Mesenchymal stem cell (in vitro differentiated cells and primary cell): ENCODE measurements around the gene DCAF12.

Experiments used
- DNase-seq: peaks from one replicate; pipeline ENCODE4 v3.0.0-alpha.2; 2013
- H2AFZ ChIP-seq: one replicate; pipeline ENCODE4 v1.6.1; 2013; ENCODE audit warnings: low read depth, mild to moderate bottlenecking, control low read depth, inconsistent platforms, low read length, moderate library complexity
- H2AK5ac ChIP-seq: 2 replicates; pipeline ENCODE4 v1.6.1; 2013; ENCODE audit warnings: low read length, moderate library complexity, mild to moderate bottlenecking, inconsistent platforms; ENCODE audit not compliant: severe bottlenecking
- H2BK120ac ChIP-seq: one replicate; pipeline ENCODE4 v1.6.1; 2013; ENCODE audit warnings: low read depth, mild to moderate bottlenecking, inconsistent platforms, low read length, moderate library complexity
- H2BK12ac ChIP-seq, 2 experiments: one replicate each; pipeline ENCODE4 v1.6.1; 2013; ENCODE audit warnings: inconsistent platforms in 2 of 2, low read length in 2 of 2, mild to moderate bottlenecking in 2 of 2, moderate library complexity in 2 of 2, control low read depth in 1 of 2
- H2BK15ac ChIP-seq: one replicate; pipeline ENCODE4 v1.6.1; 2013; ENCODE audit warnings: mild to moderate bottlenecking, low read depth, inconsistent platforms; ENCODE audit not compliant: poor library complexity, severe bottlenecking
- H2BK5ac ChIP-seq: 2 replicates; pipeline ENCODE4 v1.6.1; 2013; ENCODE audit warnings: low read depth, mild to moderate bottlenecking, low read length, control low read depth, inconsistent platforms; ENCODE audit not compliant: poor library complexity, severe bottlenecking
- H3K14ac ChIP-seq, 2 experiments: one replicate each; pipeline ENCODE4 v1.6.1; 2013; ENCODE audit warnings: inconsistent platforms in 2 of 2, low read length in 2 of 2, control low read depth in 1 of 2, mild to moderate bottlenecking in 1 of 2, moderate library complexity in 1 of 2
- H3K18ac ChIP-seq, 2 experiments: one replicate each; pipeline ENCODE4 v1.6.1; 2013; ENCODE audit warnings: inconsistent platforms in 2 of 2, low read length in 2 of 2, control low read depth in 1 of 2, low read depth in 1 of 2, mild to moderate bottlenecking in 1 of 2
- H3K23ac ChIP-seq, 2 experiments: one replicate each; pipeline ENCODE4 v1.6.1; 2013; ENCODE audit warnings: inconsistent platforms in 2 of 2, low read length in 2 of 2, mild to moderate bottlenecking in 2 of 2, moderate library complexity in 2 of 2, control low read depth in 1 of 2
- H3K27ac ChIP-seq: 2 replicates; pipeline ENCODE4 v1.5.1; 2013; ENCODE audit warnings: mild to moderate bottlenecking, moderate library complexity, low read length, control low read depth, inconsistent platforms; ENCODE audit not compliant: poor library complexity, severe bottlenecking
- H3K27me3 ChIP-seq, 2 experiments: 2 replicates each; pipeline versions ENCODE4 v1.6.1 to v1.7.0; 2013; ENCODE audit warnings: low read length in 2 of 2, mild to moderate bottlenecking in 2 of 2, moderate library complexity in 2 of 2, control low read depth in 1 of 2, inconsistent platforms in 1 of 2; ENCODE audit not compliant: control insufficient read depth in 1 of 2, insufficient read depth in 1 of 2
- H3K36me3 ChIP-seq, 2 experiments: 2 replicates each; pipeline versions ENCODE4 v1.6.1 to v1.7.0; 2013; ENCODE audit warnings: low read length in 2 of 2, control low read depth in 1 of 2, inconsistent platforms in 1 of 2, low read depth in 1 of 2, mild to moderate bottlenecking in 1 of 2; ENCODE audit not compliant: insufficient read depth in 2 of 2, control insufficient read depth in 1 of 2
- H3K4ac ChIP-seq, 2 experiments: one replicate each; pipeline ENCODE4 v1.6.1; 2013; ENCODE audit warnings: inconsistent platforms in 2 of 2, low read length in 2 of 2, mild to moderate bottlenecking in 2 of 2, moderate library complexity in 2 of 2, control low read depth in 1 of 2, low read depth in 1 of 2
- H3K4me1 ChIP-seq: 2 replicates; pipeline ENCODE4 v1.6.1; 2013; ENCODE audit warnings: low read depth, low read length, control low read depth; ENCODE audit not compliant: control insufficient read depth, insufficient read depth
- H3K4me2 ChIP-seq: 2 replicates; pipeline ENCODE4 v1.6.1; 2013; ENCODE audit warnings: low read length, mild to moderate bottlenecking, inconsistent platforms; ENCODE audit not compliant: poor library complexity, severe bottlenecking
- H3K4me3 ChIP-seq, 2 experiments: 2 replicates each; pipeline versions ENCODE4 v1.5.1 to v1.7.0; 2013; ENCODE audit warnings: low read length in 2 of 2, mild to moderate bottlenecking in 2 of 2, control low read depth in 1 of 2, low read depth in 1 of 2; ENCODE audit not compliant: insufficient read depth in 1 of 2
- H3K79me1 ChIP-seq: replicated peaks from 2 replicates; pipeline ENCODE4 v1.6.1; 2013; ENCODE audit warnings: mild to moderate bottlenecking, control low read depth, low read length, inconsistent platforms; ENCODE audit not compliant: poor library complexity, severe bottlenecking
- H3K9ac ChIP-seq: 2 replicates; pipeline ENCODE4 v1.7.0; 2013; ENCODE audit warnings: mild to moderate bottlenecking, low read length, moderate library complexity
- H3K9me3 ChIP-seq: 2 replicates; pipeline ENCODE4 v1.7.0; 2013; ENCODE audit warnings: mild to moderate bottlenecking, low read length; ENCODE audit not compliant: control insufficient read depth
- H4K8ac ChIP-seq: one replicate; pipeline ENCODE4 v1.6.1; 2013; ENCODE audit warnings: inconsistent platforms, mild to moderate bottlenecking, low read length, moderate library complexity
- H4K91ac ChIP-seq: one replicate; pipeline ENCODE4 v1.6.1; 2013; ENCODE audit warnings: mild to moderate bottlenecking, low read length, inconsistent platforms
- WGBS: methylation state at CpG from one replicate; pipeline ENCODE4 v1.1.7; 2013; ENCODE audit warnings: mixed read lengths; 5-methylcytosine and 5-hydroxymethylcytosine counted together

The DCAF12 gene

DNA sequence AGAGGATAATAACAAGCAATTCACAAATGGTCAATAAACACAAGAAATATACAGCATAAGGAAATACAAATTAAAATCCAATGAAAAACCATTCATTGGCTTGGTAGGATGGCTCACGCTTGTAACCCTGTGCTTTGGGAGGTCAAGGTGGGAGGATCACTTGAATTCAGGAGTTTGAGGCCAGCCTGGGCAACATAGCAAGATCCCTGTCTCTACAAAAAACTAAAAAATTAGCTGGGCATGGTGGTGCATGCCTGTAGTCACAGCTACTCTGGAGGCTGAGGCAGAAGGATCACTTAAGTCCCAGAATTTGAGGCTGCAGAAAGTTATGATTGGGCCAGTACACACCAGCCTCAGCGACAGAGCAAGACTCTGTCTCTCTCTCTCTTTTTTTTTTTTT is 31.4 kb upstream of the DCAF12 start:
- Histone ChIP-seq H2BK12ac (peak overlapping the region in 1 of 2 experiments; percentile 21), H3K4me1 (no peaks in the 10 kb centered on the region), H4K91ac (no peak overlapping the region), H3K36me3 (no peaks in the 10 kb centered on the region), H3K4me2 (no peak overlapping the region), H3K4me3 (no peak overlapping the region), H2BK120ac (peak overlapping the region; percentile 55), H3K9ac (no peak overlapping the region), H2AFZ (no peak overlapping the region), H3K79me1 (no peaks in the 10 kb centered on the region), H2BK5ac (no peak overlapping the region), H3K27me3 (no peaks in the 10 kb centered on the region), H3K23ac (no peak overlapping the region), H2AK5ac (no peak overlapping the region), H3K18ac (peak overlapping the region in 1 of 2 experiments; percentile 18), H2BK15ac (no peak overlapping the region), H3K4ac (no peak overlapping the region), H3K14ac (no peak overlapping the region), H3K27ac (peak overlapping the region; percentile 8), H4K8ac (peak overlapping the region; percentile 66), H3K9me3 (no peaks in the 10 kb centered on the region)
- no peak for DNase-seq
- 90% methylated on average over 1 of the region's 2 CpGs for WGBS

GRCh38 chr9:34157318-34157717 is 30.8 kb upstream of the DCAF12 start:
- Histone ChIP-seq H2AK5ac (no peak overlapping the region), H3K4ac (no peak overlapping the region), H2AFZ (no peak overlapping the region), H3K4me2 (no peak overlapping the region), H3K9me3 (no peaks in the 10 kb centered on the region), H3K14ac (no peak overlapping the region), H3K4me1 (no peaks in the 10 kb centered on the region), H3K79me1 (no peaks in the 10 kb centered on the region), H3K27me3 (no peaks in the 10 kb centered on the region), H3K18ac (no peak overlapping the region), H2BK5ac (no peak overlapping the region), H3K36me3 (no peaks in the 10 kb centered on the region), H4K8ac (no peak overlapping the region), H3K23ac (no peak overlapping the region), H4K91ac (no peak overlapping the region), H3K9ac (no peak overlapping the region), H2BK12ac (no peak overlapping the region), H3K27ac (no peak overlapping the region), H2BK120ac (no peak overlapping the region), H3K4me3 (no peak overlapping the region), H2BK15ac (no peak overlapping the region)
- DNase-seq: no peak

DNA sequence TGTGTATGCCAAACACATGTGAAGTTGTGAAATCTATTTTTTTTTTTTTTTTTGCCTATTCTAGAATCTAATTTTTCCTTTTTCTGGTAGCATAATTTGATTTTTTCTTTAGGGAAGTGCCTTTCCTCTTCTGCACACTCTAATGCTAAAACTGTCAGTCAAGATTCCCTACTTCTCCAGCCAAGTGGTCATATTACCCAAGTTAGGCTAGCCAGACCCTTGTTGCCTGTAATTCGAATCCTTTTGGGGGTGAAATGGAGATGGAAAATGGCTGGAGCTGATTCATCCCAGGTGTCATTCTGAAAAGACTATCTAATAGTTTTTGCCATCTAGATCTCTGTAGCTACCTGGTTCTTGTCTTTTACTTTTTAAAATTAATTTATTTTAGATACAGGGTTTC is 27.6 kb upstream of the DCAF12 start:
- Histone ChIP-seq H2AFZ (no peak overlapping the region), H4K8ac (no peak overlapping the region), H3K18ac (no peak overlapping the region), H2AK5ac (no peak overlapping the region), H3K14ac (no peak overlapping the region), H4K91ac (no peak overlapping the region), H3K4me2 (no peak overlapping the region), H3K9ac (no peak overlapping the region), H3K23ac (no peak overlapping the region), H3K4me3 (no peak overlapping the region), H2BK120ac (no peak overlapping the region), H3K9me3 (no peaks in the 10 kb centered on the region), H3K36me3 (no peaks in the 10 kb centered on the region), H3K27me3 (no peaks in the 10 kb centered on the region), H3K4ac (no peak overlapping the region), H2BK15ac (no peak overlapping the region), H3K27ac (no peak overlapping the region), H3K4me1 (no peaks in the 10 kb centered on the region), H2BK12ac (no peak overlapping the region), H2BK5ac (no peak overlapping the region), H3K79me1 (no peaks in the 10 kb centered on the region)
- DNase-seq: no peak
- no CpG with 5 or more reads among the region's 1 CpG for WGBS

GRCh38 chr9:34151398-34151797 is 24.9 kb upstream of the DCAF12 start:
- Histone ChIP-seq H2BK5ac (no peak overlapping the region), H3K14ac (no peak overlapping the region), H2BK120ac (no peak overlapping the region), H2BK12ac (no peak overlapping the region), H3K18ac (no peak overlapping the region), H3K27ac (no peak overlapping the region), H3K4me1 (no peaks in the 10 kb centered on the region), H2BK15ac (no peak overlapping the region), H2AK5ac (no peak overlapping the region), H3K36me3 (no peaks in the 10 kb centered on the region), H3K4me3 (no peak overlapping the region), H3K4ac (no peak overlapping the region), H4K91ac (no peak overlapping the region), H3K9ac (no peak overlapping the region), H4K8ac (no peak overlapping the region), H3K79me1 (no peaks in the 10 kb centered on the region), H2AFZ (no peak overlapping the region), H3K23ac (no peak overlapping the region), H3K9me3 (no peaks in the 10 kb centered on the region), H3K4me2 (no peak overlapping the region), H3K27me3 (no peaks in the 10 kb centered on the region)
- DNase-seq: no peak
- 98% methylated on average over 4 of the region's 4 CpGs for WGBS
